ENCODE results near the gene PDZRN3.

PDZRN3 gene

DNA sequence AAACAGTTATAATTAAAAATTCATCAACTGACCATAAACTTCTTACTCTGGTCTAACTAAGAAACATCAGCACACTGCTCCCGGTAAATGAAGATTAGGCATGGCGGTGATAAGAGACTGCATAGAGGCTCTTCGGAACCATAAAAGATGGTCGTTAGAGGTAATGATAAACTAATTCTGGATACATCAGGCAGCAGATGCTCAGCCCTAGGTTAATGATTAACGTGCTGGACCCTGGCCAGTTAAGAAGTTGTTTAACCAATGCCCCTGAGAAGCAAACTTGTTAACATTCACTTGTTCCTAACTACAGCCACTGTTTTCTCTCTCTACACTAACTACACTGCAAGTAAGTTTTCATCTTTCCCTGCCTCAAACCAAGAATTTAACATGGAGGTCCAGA lies 111.5 kb downstream of the PDZRN3 start:
- H3K4me3 ChIP-seq (replicated peaks; ENCODE audit: insufficient read depth, low read length): no peak overlapping the region
- TF ChIP-seq POLR2AphosphoS5 (IDR thresholded peaks at IDR 0.05; ENCODE audit: low read depth) (no peak), GABPA (IDR thresholded peaks at IDR 0.05; ENCODE audit: low read depth) (no peak), SPI1 (IDR thresholded peaks at IDR 0.05; ENCODE audit: borderline replicate concordance, low read depth) (no peak)
- TF ChIP-seq, protein P1, sequence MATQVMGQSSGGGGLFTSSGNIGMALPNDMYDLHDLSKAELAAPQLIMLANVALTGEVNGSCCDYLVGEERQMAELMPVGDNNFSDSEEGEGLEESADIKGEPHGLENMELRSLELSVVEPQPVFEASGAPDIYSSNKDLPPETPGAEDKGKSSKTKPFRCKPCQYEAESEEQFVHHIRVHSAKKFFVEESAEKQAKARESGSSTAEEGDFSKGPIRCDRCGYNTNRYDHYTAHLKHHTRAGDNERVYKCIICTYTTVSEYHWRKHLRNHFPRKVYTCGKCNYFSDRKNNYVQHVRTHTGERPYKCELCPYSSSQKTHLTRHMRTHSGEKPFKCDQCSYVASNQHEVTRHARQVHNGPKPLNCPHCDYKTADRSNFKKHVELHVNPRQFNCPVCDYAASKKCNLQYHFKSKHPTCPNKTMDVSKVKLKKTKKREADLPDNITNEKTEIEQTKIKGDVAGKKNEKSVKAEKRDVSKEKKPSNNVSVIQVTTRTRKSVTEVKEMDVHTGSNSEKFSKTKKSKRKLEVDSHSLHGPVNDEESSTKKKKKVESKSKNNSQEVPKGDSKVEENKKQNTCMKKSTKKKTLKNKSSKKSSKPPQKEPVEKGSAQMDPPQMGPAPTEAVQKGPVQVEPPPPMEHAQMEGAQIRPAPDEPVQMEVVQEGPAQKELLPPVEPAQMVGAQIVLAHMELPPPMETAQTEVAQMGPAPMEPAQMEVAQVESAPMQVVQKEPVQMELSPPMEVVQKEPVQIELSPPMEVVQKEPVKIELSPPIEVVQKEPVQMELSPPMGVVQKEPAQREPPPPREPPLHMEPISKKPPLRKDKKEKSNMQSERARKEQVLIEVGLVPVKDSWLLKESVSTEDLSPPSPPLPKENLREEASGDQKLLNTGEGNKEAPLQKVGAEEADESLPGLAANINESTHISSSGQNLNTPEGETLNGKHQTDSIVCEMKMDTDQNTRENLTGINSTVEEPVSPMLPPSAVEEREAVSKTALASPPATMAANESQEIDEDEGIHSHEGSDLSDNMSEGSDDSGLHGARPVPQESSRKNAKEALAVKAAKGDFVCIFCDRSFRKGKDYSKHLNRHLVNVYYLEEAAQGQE (IDR thresholded peaks at IDR 0.05; ENCODE audit: insufficient replicate concordance, low read depth): no peak
- TF ChIP-seq, protein P2, sequence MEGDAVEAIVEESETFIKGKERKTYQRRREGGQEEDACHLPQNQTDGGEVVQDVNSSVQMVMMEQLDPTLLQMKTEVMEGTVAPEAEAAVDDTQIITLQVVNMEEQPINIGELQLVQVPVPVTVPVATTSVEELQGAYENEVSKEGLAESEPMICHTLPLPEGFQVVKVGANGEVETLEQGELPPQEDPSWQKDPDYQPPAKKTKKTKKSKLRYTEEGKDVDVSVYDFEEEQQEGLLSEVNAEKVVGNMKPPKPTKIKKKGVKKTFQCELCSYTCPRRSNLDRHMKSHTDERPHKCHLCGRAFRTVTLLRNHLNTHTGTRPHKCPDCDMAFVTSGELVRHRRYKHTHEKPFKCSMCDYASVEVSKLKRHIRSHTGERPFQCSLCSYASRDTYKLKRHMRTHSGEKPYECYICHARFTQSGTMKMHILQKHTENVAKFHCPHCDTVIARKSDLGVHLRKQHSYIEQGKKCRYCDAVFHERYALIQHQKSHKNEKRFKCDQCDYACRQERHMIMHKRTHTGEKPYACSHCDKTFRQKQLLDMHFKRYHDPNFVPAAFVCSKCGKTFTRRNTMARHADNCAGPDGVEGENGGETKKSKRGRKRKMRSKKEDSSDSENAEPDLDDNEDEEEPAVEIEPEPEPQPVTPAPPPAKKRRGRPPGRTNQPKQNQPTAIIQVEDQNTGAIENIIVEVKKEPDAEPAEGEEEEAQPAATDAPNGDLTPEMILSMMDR (IDR thresholded peaks at IDR 0.05; ENCODE audit: insufficient read depth, low read length): no peak
- no peak overlapping the region for H3K27ac ChIP-seq (replicated peaks)
- DNase-seq (ENCODE audit: low read depth in 1 of 2, low spot score in 1 of 2): no peak
- no peaks in the 10 kb centered on the region for H3K27me3 ChIP-seq (ENCODE audit: insufficient read depth, poor library complexity, severe bottlenecking)

DNA sequence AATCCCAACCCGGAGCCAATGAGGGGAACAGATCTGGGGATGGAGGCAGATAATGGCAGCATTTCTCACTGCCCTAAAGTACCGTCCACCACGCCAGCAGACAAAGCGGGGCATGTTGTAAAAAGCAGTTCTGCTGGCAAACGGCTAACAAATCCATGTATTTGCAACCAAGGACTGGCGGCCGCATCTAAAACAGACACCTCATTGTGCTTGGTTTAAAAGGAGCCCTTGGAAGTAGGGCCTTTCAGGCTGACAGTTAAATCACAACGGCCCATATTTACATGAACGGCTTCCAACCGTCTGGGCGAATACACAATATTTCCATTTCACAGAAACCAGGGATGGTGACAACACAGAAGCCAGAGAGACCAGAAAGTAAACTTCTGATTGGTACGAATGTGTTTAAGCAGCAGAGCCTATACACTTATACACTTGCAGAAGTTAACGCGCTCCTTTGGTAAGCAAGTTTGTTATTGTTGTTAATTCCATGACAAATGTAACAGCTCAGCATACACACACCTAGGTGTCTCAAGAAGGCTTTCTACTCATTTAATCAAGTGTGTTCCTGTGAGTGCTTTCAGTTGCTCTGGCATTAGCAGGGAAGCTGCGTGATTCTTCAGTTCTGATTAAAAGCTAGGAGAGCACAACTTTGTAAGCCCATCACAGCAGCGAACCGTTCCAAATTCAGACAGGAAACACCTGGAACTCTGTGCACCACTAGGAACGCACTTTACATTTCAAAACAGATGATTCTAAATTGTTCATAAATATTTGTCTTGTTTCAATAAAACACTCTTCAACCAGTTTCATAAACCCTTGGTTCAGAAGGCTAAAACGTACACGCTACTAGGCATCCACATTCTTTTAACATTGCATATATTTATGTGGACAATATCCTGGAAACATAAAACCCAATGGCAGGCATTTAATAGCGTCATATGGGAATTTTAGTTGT lies 112.9 kb downstream of the PDZRN3 start:
- no peak for DNase-seq (ENCODE audit: low read depth in 1 of 2, low spot score in 1 of 2)
- Histone ChIP-seq H3K27ac (replicated peaks) (no peak overlapping the region), H3K27me3 (ENCODE audit: insufficient read depth, poor library complexity, severe bottlenecking) (no peaks in the 10 kb centered on the region)

DNA sequence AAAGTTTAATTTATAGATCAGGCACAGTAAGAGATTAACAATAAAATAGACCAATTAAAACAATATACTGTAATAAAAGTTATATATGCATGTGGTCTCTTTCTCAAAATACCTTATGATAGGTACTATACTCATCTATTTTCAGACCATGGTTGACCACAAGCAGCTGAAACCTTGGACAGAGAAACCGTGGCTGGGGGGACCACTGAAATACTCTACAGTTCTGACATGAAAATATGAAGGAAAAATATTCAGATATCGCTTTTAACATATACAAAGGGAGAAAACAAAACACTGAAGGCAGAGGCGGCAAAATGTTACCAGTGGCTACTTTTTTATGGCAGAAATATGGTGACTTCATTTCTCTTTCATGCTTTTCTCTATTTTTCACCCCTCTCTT lies 114.0 kb downstream of the PDZRN3 start:
- Histone ChIP-seq H3K27ac (replicated peaks) (no peak overlapping the region), H3K4me3 (replicated peaks; ENCODE audit: insufficient read depth, low read length) (no peak overlapping the region), H3K27me3 (ENCODE audit: insufficient read depth, poor library complexity, severe bottlenecking) (no peaks in the 10 kb centered on the region)
- no peak for DNase-seq (ENCODE audit: low read depth in 1 of 2, low spot score in 1 of 2)
- TF ChIP-seq, protein P1 (IDR thresholded peaks at IDR 0.05; ENCODE audit: insufficient replicate concordance, low read depth): no peak
- TF ChIP-seq POLR2AphosphoS5 (IDR thresholded peaks at IDR 0.05; ENCODE audit: low read depth) (no peak), SPI1 (IDR thresholded peaks at IDR 0.05; ENCODE audit: borderline replicate concordance, low read depth) (no peak), GABPA (IDR thresholded peaks at IDR 0.05; ENCODE audit: low read depth) (no peak)
- TF ChIP-seq, protein P2 (IDR thresholded peaks at IDR 0.05; ENCODE audit: insufficient read depth, low read length): no peak

More for the DNA sequence above, 112.9 kb downstream of the PDZRN3 start:
- TF ChIP-seq SPI1 (IDR thresholded peaks at IDR 0.05; ENCODE audit: borderline replicate concordance, low read depth) (no peak), GABPA (IDR thresholded peaks at IDR 0.05; ENCODE audit: low read depth) (no peak), POLR2AphosphoS5 (IDR thresholded peaks at IDR 0.05; ENCODE audit: low read depth) (no peak)
- TF ChIP-seq, protein P2 (IDR thresholded peaks at IDR 0.05; ENCODE audit: insufficient read depth, low read length): no peak
- TF ChIP-seq, protein P1 (IDR thresholded peaks at IDR 0.05; ENCODE audit: insufficient replicate concordance, low read depth): no peak
- no peak overlapping the region for H3K4me3 ChIP-seq (replicated peaks; ENCODE audit: insufficient read depth, low read length)
